ENCODE results near the gene TNFRSF18.
A peak's percentile ranks its signal among the peaks of the same experiment; 100 is the strongest.

Gene TNFRSF18

DNA sequence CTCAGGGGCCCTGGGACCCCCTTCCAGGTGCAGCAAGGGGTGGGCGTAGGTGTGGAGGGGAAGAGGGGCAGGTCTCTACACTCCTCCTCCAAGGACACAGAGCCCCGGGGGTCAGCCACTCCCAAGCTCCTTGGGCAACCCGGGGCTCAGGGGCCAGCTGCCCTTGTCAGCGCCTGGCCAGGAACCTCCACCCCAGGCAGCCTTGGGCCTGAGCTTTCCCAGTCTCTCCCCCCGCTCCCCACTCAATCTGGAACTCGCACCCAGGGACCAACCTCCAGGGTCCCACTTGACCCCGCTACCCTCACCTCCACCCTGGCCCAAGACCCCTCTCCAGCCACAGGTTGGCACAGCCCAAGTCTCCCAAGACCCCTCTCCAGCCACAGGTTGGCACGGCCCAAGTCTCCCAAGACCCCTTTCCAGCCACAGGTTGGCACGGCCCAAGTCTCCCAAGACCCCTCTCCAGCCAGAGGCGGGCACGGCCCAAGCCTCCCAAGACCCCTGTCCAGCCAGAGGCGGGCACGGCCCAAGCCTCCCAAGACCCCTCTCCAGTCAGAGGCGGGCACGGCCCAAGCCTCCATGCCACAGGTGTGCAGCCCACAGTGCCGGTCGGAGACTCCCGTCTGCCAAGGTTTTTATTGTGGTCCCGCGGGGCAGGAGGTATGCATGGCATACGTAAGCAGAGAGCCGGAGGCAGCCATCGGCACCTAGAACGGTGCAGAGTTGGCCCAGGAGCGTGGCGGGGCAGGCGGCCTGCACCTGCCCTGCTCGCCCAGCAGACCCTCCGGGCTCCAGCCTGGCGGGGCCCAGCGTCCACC is 4.5 kb upstream of the TNFRSF18 start:
- DNase-seq, result no peak

DNA sequence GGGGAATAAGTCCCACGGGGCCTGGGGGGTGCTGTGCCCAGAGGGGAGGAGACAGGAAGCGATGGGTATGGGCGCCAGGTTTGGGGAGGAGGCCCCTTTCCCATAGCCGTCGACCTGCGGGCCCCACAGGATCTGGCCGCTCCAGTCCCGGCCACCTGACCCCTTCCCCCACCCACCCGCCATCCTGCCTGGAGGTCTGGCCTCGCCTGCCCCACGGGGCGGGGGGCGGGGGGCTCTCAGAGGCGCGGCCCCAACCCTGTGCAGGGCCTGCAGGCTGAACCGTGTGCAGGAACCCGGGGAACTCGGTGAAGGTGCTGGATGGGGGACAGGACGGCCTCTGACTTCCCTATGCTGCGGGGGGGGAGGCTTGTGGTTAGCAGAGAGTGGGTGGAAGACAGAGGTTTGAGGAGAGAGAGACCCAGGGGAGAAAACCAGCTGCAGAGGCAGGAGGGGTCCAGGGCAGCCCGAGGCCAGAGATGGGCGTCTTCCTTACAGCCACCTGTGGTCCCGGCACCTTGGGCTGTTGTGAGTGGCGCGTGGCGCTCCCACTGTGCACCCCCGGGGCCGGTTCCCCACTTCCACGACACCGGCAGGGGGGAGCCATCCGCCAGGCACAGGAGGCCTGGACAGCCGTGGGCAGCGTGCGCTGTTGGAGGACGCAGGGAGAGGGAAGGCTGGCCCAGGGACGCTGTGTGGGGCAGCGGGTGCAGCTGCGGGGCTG is 2.5 kb upstream of the TNFRSF18 start:
- DNase-seq, result peak; percentile 40

- DNase-seq, result no peak
These were observed 1.1 kb upstream of the TNFRSF18 start for GRCh38 chr1:1207571-1207892.

DNA sequence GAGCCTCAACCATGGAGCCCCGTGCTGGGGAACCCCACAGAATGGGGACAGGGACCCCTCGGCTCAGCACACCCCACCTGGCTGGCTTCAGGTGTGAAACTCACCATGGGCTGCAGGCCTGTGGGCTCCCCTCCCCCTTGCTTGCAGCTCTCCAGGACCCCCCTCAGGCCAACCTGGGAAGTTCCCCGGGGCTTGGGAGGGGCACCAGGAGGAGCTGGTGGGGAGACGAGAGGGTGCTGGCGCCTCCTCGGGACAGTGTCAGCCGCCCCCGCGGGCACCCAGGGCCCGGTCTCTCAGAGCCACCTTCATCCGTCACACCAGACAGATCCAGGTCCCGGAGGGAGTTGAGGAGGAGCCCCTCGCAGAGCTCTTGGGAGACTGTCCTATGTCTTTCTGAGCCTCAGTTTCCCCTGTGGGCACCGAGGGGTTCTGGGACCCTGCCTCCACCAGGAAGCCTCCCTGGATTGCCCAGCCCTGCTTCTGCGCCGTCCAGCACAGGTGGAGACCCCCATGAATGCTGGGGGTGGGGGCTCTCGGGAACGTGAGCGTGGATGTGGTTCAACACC is 657 bp upstream of the TNFRSF18 start:
- no peak for DNase-seq

- DNase-seq, result no peak
These were observed 520 bp downstream of the TNFRSF18 start for GRCh38 chr1:1205769-1206375.

- no peak for DNase-seq
These were observed 1.2 kb downstream of the TNFRSF18 start for GRCh38 chr1:1204998-1205768.

DNA sequence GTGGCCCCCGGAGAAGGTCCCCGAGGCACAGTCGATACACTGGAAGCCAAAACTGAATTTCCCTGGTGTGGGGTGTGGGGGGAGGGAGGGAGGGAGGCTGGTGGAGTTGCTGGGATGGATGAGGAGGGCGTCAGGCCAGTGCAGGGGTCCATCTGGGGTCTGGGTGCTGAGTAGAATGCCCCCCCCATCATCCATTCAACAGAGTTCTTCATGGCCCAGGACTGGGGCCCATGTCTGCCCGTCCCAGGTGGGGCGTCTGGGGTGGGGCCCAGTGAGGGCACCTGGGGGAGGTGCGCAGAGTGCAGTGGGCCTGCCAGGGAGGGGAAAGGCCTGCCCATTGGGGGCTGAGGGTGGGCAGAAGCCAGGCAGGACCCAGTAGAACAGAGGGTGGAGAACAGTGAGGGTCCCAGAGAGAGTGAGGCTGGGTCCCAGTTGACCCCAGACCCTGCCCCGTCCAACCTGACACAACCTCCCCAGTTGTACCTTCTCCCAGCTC is 1.9 kb downstream of the TNFRSF18 start:
- DNase-seq, result no peak

DNA sequence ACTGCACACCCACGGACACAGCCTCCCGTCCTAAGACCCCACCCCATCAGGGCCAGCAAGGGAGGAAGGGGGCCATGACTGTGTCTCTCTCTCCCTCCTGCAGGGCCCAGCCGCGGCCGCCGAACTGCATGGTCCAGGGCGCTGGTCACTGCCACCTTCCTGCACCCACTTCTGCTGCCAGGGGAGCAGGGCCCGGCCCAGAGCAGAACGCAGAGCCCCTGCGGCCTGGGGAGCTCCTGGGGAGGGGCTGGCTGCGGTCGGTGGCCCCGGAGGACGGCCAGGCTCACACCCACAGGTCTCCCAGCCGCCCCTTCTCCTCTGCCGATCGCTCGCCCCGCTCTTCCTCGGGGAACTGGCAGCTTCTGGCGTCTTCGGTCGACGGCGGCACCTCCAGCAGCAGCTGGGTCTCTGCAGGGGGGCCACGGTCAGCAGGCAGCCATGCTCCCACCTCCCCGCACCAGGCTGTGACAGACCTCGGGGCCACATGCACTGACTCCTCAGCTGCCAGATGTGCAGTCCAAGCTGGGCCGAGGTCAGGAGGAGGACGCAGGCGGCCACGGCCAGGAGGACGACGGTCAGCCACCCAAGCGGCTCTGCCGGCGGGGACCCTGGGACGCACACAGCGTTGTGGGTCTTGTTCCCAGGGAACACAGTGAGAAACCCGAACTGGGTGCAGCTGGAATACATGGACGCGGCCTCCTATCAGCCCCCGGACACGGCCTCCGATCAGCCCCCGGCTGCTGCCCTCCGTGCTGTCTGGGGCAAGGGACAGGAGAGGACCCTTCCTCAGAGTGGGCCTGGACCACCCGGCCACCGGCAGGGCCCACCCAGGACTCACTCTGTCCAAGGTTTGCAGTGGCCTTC is 2.6 kb downstream of the TNFRSF18 start:
- DNase-seq, result no peak

- no peak for DNase-seq
These were observed 3.4 kb downstream of the TNFRSF18 start for GRCh38 chr1:1202831-1203560.

DNA sequence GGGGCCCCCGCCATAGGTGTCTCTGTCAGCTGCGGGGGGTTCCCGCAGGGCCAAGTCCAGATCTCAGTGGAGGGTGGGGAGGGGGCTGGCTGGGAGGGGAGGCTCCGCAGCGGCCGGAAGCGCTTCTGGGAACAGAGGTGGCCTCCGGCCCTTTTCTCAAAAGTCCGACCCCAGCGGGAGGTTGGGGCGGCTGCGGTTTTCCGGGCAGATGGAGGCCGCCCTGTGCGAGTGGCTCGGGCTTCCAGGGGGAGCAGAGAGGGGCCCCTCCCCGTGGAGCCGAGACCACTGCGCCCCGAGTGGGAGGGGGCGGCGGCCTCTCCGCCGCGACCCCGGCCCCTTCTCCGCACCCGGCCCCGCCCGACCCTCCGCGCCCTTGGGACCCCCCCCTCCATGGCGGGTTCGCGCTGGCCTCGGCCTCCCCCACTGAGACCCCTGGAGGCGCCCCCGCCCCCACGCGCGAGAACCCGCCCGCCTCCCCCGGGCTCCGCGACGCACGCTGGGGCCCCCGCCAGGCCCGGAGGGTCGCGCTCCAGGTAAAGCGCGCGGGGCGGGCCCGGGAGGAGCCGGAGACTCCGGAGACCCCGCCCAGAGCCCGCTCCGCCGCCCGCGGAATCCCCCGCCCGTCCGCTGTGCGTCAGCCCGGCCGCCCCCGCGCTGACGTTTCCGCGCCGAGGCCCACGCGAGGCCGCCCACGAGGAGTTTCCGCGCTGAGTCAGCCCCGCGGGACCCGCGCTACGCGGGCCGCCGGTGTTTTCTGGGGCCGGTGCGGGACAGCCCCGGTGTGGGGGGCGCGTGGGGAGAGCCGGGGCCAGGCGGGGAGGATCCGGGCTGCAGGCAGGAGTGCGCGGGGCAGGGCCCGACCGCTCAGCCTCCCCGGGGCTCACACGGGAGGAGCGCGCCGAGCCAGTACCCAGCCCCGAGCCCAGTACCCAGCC is 5.2 kb downstream of the TNFRSF18 start:
- peak; percentile 89 for DNase-seq

DNA sequence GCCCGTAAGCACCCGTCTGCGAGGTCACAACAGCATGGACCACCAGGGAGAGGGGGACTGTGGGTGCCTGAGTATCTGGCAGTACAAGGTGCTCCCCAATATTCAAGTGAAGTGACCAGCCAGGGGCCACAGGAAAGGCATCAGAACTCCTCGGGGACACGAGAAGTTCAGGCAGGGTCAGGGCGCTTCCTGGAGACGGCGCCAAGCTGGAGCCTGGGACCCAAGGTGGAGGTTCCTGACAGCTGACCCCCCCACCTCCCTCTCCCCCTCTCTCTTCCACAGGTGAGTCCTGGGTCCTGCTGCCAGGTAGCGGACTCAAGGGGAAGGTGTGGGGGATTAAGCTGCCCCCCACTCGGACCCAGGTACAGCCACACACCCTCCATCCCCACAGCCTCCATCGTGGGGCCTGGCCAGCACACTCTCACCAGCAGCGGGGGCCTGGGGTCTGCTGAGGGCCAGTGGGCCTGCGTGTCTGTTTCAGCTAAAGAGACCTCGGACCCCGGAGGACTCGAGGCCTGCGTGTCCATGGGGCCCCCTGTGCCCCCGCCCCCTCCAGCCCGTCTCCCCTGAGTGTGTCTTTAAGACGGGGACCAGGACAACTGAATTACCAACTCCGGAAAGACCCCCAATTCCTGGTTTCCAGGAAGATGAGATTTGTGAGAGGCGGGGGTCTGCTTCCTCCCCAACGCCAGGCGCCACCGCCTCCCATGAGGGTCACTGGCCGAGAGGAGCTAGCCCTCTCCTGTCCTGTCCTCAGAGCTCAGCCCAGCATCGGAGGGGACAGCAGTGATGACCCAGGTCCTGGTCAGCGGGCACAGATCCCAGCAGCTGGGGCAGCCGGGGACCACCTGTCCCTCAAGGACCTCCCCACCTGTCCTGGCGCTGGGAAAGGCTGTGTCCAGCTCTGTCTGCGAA is 6.2 kb downstream of the TNFRSF18 start:
- DNase-seq, result no peak

GRCh38 chr1:1199141-1199960 is 7.0 kb downstream of the TNFRSF18 start:
- DNase-seq, result no peak

DNA sequence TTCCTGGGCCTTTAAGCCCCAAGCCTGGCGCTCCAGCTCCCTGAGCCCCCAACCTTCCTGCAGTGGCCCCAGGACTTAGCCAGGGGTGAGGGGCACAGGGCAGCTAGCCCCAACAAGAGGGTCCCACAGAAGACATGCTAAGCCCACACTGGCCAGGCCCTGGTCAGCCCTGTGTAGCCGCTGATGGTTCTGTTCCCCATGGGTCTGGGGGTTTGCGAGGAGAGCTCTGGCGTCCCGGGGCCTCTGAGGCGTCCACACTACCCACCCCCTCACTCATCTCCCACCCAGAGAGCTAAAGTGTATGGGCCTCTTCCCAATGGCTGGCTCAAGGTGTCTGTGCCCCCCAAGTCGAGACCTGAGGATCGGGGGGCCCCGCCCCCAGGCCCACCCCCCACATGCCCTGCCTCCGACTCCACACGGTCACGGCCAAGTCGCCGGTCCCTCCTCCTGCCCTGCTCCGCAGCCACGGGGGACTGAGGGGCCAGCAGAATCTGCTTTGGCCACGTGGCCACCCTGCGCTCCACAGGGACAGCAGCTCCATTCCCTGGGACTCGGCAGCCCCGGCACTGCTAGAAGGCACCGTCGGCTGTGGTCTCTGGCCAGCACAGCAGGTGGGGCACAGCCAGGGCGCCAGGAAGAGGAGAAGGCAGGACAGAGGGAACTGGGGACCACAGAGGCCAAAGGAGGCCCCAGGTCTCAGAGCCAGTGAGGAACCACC is 7.8 kb downstream of the TNFRSF18 start:
- no peak for DNase-seq

- DNase-seq, result no peak
These were observed 8.6 kb downstream of the TNFRSF18 start for GRCh38 chr1:1197551-1198422.

DNA sequence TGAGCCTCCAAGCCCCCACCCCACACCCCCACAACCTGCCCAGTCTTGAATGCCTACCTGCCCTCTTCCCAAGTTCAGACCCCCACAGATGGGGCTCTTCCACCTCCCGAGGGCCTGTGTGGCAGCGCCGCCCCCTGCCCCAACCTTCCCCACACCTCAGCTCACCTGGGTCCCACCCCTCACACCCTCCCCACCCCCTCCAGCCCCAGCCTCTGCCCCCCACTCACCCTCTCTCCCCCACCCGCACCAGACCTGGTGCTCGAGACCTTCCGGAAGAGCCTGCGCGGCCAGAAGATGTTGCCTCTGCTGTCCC is 9.2 kb downstream of the TNFRSF18 start:
- no peak for DNase-seq
